HG03045 (cell line): ENCODE data around the gene TXK.

ENCODE experiments used
- ATAC-seq: cut with Tn5 transposase; IDR thresholded peaks from one replicate; pipeline ENCODE4 v1.9.1; 2021; ENCODE audit warnings: mild to moderate bottlenecking, moderate library complexity; ENCODE audit not compliant: unreplicated experiment

TXK gene

DNA sequence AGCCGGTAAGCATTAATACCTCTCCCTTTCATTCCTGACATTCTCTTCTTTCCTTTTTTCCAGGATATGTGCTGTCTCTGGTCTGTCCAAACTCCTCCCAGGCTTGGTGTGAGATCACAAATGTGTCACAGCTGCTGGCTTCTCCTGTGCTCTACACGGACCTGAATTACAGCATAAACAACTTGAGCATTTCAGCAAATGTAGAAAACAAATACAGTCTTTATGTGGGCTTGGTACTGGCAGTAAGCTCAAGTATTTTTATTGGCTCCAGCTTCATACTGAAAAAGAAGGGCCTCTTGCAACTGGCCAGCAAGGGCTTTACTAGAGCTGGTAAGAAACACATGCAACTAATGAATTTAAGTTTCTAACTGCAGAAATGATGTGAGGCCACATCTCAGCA, 109.0 kb downstream of the TXK start:
- ATAC-seq: no peak

DNA sequence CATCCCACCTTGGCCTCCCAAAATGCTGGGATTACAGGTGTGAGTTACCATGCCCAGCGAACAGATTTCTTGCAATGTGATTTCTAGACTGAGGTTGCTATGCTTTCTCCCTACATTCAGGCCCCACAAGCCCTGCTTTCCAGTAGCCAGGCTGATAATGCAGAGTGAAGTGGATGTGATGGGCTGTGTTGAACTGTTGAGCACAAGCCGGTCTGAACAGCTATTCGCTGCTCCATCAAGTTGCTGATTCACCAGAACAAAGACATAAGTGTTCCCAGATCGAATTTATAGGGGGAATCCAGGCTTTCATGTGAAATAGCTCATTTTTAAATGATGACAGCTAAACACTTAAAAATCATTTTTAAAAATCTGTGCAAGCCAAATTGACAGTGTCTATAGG, 109.5 kb downstream of the TXK start:
- no peak for ATAC-seq

DNA sequence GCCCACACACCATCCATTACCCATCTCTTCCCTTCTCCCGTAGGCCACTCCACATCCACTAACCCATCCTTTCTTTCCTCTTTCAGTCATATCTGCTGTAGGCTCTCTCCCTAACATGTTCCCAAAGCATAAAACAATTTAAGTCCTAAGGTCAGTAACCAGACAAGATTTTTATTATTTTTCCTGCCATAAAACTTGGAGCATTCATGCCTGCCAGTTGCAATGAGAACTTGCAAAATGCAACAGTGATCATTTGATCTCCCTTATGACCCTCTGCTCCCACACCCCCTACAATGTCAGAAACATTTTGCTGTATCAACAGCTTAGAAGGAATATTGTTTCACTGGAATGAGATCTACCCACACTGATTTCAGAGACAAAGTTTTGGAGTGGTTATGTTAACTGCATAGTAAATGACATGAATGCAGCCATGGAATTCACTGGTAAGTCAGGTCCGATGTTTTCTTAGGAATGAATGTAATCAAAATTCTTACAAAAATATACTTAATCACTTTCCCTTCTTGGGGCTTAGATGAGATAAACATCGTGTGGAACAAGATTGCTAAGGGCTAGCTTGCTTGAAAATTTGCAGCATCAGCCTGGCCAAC, 111.8 kb downstream of the TXK start:
- ATAC-seq: no peak

DNA sequence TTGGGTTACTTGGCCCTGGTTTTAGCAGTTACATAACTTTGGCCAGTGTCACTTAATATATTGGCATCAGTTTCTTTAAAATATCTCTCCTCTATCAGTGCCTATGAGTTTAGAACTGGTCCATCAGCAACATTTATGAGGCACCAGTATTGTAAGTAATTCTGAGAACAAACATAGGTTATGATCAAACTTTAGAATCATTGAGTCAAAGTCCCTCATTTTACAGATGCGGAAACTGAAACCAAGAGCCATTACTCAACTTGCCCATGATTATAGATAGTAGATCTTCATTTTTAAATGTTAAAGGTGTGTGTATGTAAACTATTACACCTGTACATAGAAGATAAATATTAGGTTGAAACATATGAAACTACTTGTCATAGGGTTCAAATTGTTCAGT, 113.0 kb downstream of the TXK start:
- no peak for ATAC-seq

DNA sequence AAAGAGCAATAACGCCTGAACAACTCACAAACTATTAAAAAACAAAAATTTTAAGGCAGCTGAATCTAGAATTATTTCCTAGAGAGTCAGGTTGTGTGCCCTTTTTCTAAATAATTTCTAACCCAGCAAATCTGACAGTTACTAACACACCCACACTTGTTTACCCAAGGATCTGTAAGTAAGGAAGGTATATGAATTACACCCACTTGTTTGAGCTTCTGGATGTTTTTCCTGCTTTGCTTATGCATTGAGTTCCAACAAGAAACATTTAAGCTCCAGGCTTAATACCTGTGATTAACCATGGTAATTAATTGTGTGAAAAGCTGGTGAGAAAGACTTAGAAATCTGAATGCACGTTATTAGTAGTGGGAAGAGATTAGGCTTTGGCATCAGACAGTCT, 115.9 kb downstream of the TXK start:
- no peak for ATAC-seq

DNA sequence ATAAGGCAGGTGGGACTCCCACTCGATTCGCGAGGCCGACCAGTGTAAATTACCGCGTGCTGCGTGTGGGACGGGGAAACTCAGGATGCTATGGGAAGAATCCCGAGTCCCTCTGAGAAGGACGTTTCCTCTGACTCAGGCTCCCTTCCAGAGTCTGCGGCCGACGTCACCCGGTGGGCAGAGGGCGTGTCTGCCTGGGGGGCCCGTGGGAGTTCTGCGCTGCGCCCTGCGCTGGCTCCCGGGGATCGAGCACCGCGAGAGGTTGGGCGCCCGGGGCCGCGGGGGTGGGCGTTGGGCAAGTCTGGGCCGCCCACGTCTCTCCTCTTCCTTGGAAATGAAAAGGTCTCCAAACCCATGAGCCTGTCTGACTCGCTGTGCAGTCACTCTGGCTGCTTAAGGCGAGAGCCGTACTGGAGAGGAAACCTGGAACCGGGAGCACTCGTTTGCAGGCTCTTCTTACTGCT, 116.9 kb downstream of the TXK start:
- ATAC-seq: peak; percentile 9
